H9 (cell line): ENCODE data around the gene MCM3. TPM values are rescaled to one million over a fixed set of nuclear protein-coding genes. Genes with fewer than 3 reads are reported as not detected.

Experiments used
- DNase-seq: peaks from one replicate; pipeline ENCODE4 v3.0.0-alpha.2; 2017
- H2AFZ ChIP-seq: one replicate; pipeline ENCODE4 v1.6.1; 2013; ENCODE audit warnings: mild to moderate bottlenecking, low read length, control low read depth, moderate library complexity
- H2AK5ac ChIP-seq: 2 replicates; pipeline ENCODE4 v1.6.1; 2013; ENCODE audit warnings: low read length, control low read depth, mixed read lengths; ENCODE audit not compliant: insufficient read length
- H2BK120ac ChIP-seq: one replicate; pipeline ENCODE4 v1.6.1; 2013; ENCODE audit warnings: low read depth, mild to moderate bottlenecking, low read length, control low read depth, inconsistent platforms; ENCODE audit not compliant: poor library complexity, severe bottlenecking
- H2BK12ac ChIP-seq: 2 replicates; pipeline ENCODE4 v1.6.1; 2013; ENCODE audit warnings: low read length, control low read depth, mixed read lengths, low read depth; ENCODE audit not compliant: insufficient read length
- H2BK15ac ChIP-seq: 2 replicates; pipeline ENCODE4 v1.6.1; 2013; ENCODE audit warnings: low read depth, low read length, control low read depth
- H2BK20ac ChIP-seq: one replicate; pipeline ENCODE4 v1.6.1; 2013; ENCODE audit warnings: low read depth, mild to moderate bottlenecking, low read length, control low read depth, inconsistent platforms; ENCODE audit not compliant: poor library complexity, severe bottlenecking
- H2BK5ac ChIP-seq: 2 replicates; pipeline ENCODE4 v1.6.1; 2013; ENCODE audit warnings: low read length, control low read depth, mixed read lengths; ENCODE audit not compliant: insufficient read length
- H3K14ac ChIP-seq: 2 replicates; pipeline ENCODE4 v1.6.1; 2013; ENCODE audit warnings: low read length, control low read depth; ENCODE audit not compliant: insufficient read depth
- H3K18ac ChIP-seq: 2 replicates; pipeline ENCODE4 v1.6.1; 2013; ENCODE audit warnings: low read depth, mild to moderate bottlenecking, mixed read lengths, low read length, control low read depth; ENCODE audit not compliant: insufficient read length
- H3K23ac ChIP-seq: 2 replicates; pipeline ENCODE4 v1.6.1; 2013; ENCODE audit warnings: low read length, control low read depth, mixed read lengths, low read depth; ENCODE audit not compliant: insufficient read length
- H3K23me2 ChIP-seq: 2 replicates; pipeline ENCODE4 v1.6.1; 2013; ENCODE audit warnings: low read depth, mild to moderate bottlenecking, mixed read lengths, low read length, control low read depth; ENCODE audit not compliant: insufficient read length, poor library complexity, severe bottlenecking
- H3K27ac ChIP-seq: 2 replicates; pipeline ENCODE4 v1.5.1; 2013; ENCODE audit warnings: low read length, control low read depth, mixed read lengths, low read depth; ENCODE audit not compliant: insufficient read length
- H3K27me3 ChIP-seq: 2 replicates; pipeline ENCODE4 v1.6.1; 2013; ENCODE audit warnings: low read length, control low read depth, inconsistent platforms; ENCODE audit not compliant: insufficient read depth
- H3K4ac ChIP-seq: 2 replicates; pipeline ENCODE4 v1.6.1; 2013; ENCODE audit warnings: low read depth, mild to moderate bottlenecking, control low read depth, inconsistent platforms, low read length, moderate library complexity
- H3K4me1 ChIP-seq: 2 replicates; pipeline ENCODE4 v1.6.1; 2013; ENCODE audit warnings: low read length, control low read depth, inconsistent platforms; ENCODE audit not compliant: insufficient read depth
- H3K4me2 ChIP-seq: 2 replicates; pipeline ENCODE4 v1.6.1; 2013; ENCODE audit warnings: low read length, control low read depth, mixed read lengths; ENCODE audit not compliant: insufficient read length, insufficient read depth
- H3K56ac ChIP-seq: 2 replicates; pipeline ENCODE4 v1.6.1; 2013; ENCODE audit warnings: low read depth, mild to moderate bottlenecking, mixed read lengths, low read length, control low read depth; ENCODE audit not compliant: insufficient read length
- H3K79me1 ChIP-seq: 2 replicates; pipeline ENCODE4 v1.6.1; 2013; ENCODE audit warnings: low read depth, mild to moderate bottlenecking, moderate library complexity, low read length, control low read depth, inconsistent platforms; ENCODE audit not compliant: insufficient read depth, poor library complexity, severe bottlenecking
- H3K79me2 ChIP-seq: 2 replicates; pipeline ENCODE4 v1.6.1; 2013; ENCODE audit warnings: low read length, control low read depth, inconsistent platforms; ENCODE audit not compliant: insufficient read depth
- H3K9ac ChIP-seq: 2 replicates; pipeline ENCODE4 v1.6.1; 2013; ENCODE audit warnings: low read length, control low read depth, mixed read lengths; ENCODE audit not compliant: insufficient read length; ENCODE audit errors: extremely low read depth
- H3K9me3 ChIP-seq: one replicate; pipeline ENCODE4 v1.6.1; 2013; ENCODE audit warnings: low read depth, low read length, inconsistent platforms; ENCODE audit not compliant: control insufficient read depth
- H3T11ph ChIP-seq: one replicate; pipeline ENCODE4 v1.6.1; 2013; ENCODE audit warnings: mild to moderate bottlenecking, low read length, control low read depth, inconsistent platforms
- H4K20me1 ChIP-seq: one replicate; pipeline ENCODE4 v1.6.1; 2013; ENCODE audit not compliant: control insufficient read depth, insufficient read length, insufficient read depth
- H4K5ac ChIP-seq: 2 replicates; pipeline ENCODE4 v1.6.1; 2013; ENCODE audit warnings: low read depth, mild to moderate bottlenecking, mixed read lengths, low read length, control low read depth; ENCODE audit not compliant: insufficient read length
- H4K8ac ChIP-seq: replicated peaks from 2 replicates; pipeline ENCODE4 v1.6.1; 2013; ENCODE audit warnings: low read length, control low read depth, mixed read lengths, low read depth; ENCODE audit not compliant: insufficient read length
- H4K91ac ChIP-seq: 2 replicates; pipeline ENCODE4 v1.6.1; 2013; ENCODE audit warnings: low read depth, mild to moderate bottlenecking, moderate library complexity, mixed read lengths, low read length, control low read depth; ENCODE audit not compliant: insufficient read length
- H3K27ac Mint-ChIP-seq, 3 experiments: 2 replicates in 2 of 3; 3 replicates in 1 of 3; pipeline ENCODE4 v1.8.0; 2020 to 2021; ENCODE audit warnings: mixed read lengths in 3 of 3, mild to moderate bottlenecking in 1 of 3, moderate library complexity in 1 of 3
- H3K27me3 Mint-ChIP-seq: 2 replicates; pipeline ENCODE4 v1.8.0; 2021; ENCODE audit warnings: low read depth, mild to moderate bottlenecking, moderate library complexity, mixed read lengths
- H3K36me3 Mint-ChIP-seq, 3 experiments: 2 replicates in 2 of 3; 3 replicates in 1 of 3; pipeline ENCODE4 v1.8.0; 2020 to 2021; ENCODE audit warnings: low read depth in 3 of 3, mixed read lengths in 3 of 3; ENCODE audit not compliant: insufficient read depth in 1 of 3
- H3K4me1 Mint-ChIP-seq, 2 experiments: 2 replicates each; pipeline ENCODE4 v1.8.0; 2020; ENCODE audit warnings: mixed read lengths in 2 of 2
- H3K4me3 Mint-ChIP-seq, 2 experiments: 2 replicates in 1 of 2; 3 replicates in 1 of 2; pipeline ENCODE4 v1.8.0; 2020 to 2021; ENCODE audit warnings: mild to moderate bottlenecking in 2 of 2, mixed read lengths in 2 of 2, moderate library complexity in 1 of 2
- H3K9me3 Mint-ChIP-seq, 2 experiments: 2 replicates in 1 of 2; 3 replicates in 1 of 2; pipeline ENCODE4 v1.8.0; 2020; ENCODE audit warnings: mild to moderate bottlenecking in 2 of 2, mixed read lengths in 2 of 2, moderate library complexity in 1 of 2
- WGBS: extraction: QIAGEN DNeasy Blood & Tissue Kit; methylation state at CpG from one replicate; pipeline ENCODE4 v1.1.7; 2013; ENCODE audit warnings: missing lambda C conversion rate, low lambda C conversion rate, mixed read lengths; ENCODE audit not compliant: insufficient read length; ENCODE audit errors: extremely low coverage; 5-methylcytosine and 5-hydroxymethylcytosine counted together
- total RNA-seq: library from RNA; stranded (reverse); gene quantifications from 2 replicates; pipeline ENCODE4 v1.2.1, GENCODE V29; 2021
- TF ChIP-seq, protein P1 (sequence below): fragments of 200-600 bp; sonication (generic); conservative IDR thresholded peaks from 3 replicates; pipeline ENCODE4 v1.8.0; 2021; ENCODE audit warnings: antibody characterized with exemption, mild to moderate bottlenecking

MCM3 gene
- total RNA-seq, 1 experiment from 2014 or later: 252 TPM

DNA sequence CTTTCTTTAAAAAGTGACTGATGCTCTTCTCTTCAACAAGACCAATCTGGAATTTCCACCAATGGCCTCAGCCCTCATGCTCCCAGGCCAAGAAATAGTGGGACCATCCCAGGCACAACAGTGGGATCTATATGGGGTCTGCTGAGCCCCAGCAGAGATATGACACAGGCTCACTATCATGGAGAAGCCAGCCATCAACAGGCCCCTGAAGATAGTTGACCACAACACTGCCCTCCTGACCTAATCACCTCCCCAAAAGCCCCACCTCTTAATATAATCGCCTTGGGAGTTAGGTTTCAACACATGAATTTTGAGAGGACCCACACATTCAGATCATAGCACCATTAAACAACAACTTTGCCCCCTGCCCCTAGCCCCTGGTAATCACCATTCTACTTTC lies 16.8 kb upstream of the MCM3 start:
- Histone ChIP-seq H3K9me3 (no peaks in the 10 kb centered on the region), H2BK5ac (no peak overlapping the region), H3K23ac (no peak overlapping the region), H2AK5ac (no peak overlapping the region), H4K8ac (no peak overlapping the region), H3K27ac (no peak overlapping the region), H3K79me2 (no peaks in the 10 kb centered on the region), H3K27me3 (no peaks in the 10 kb centered on the region), H2BK20ac (no peak overlapping the region), H4K20me1 (no peaks in the 10 kb centered on the region), H3K79me1 (no peaks in the 10 kb centered on the region), H2BK120ac (no peak overlapping the region), H2AFZ (no peak overlapping the region), H2BK15ac (no peak overlapping the region), H3K9ac (no peak overlapping the region), H3T11ph (no peak overlapping the region), H3K18ac (no peak overlapping the region), H4K91ac (no peak overlapping the region), H3K14ac (no peak overlapping the region), H3K23me2 (no peaks in the 10 kb centered on the region), H3K4me1 (no peaks in the 10 kb centered on the region), H3K56ac (no peak overlapping the region), H2BK12ac (no peak overlapping the region), H3K4ac (no peak overlapping the region), H3K4me2 (no peak overlapping the region), H4K5ac (no peak overlapping the region)
- H3K4me3 Mint-ChIP-seq: no peak overlapping the region
- TF ChIP-seq, protein P1, sequence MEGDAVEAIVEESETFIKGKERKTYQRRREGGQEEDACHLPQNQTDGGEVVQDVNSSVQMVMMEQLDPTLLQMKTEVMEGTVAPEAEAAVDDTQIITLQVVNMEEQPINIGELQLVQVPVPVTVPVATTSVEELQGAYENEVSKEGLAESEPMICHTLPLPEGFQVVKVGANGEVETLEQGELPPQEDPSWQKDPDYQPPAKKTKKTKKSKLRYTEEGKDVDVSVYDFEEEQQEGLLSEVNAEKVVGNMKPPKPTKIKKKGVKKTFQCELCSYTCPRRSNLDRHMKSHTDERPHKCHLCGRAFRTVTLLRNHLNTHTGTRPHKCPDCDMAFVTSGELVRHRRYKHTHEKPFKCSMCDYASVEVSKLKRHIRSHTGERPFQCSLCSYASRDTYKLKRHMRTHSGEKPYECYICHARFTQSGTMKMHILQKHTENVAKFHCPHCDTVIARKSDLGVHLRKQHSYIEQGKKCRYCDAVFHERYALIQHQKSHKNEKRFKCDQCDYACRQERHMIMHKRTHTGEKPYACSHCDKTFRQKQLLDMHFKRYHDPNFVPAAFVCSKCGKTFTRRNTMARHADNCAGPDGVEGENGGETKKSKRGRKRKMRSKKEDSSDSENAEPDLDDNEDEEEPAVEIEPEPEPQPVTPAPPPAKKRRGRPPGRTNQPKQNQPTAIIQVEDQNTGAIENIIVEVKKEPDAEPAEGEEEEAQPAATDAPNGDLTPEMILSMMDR: no peak
- H3K27me3 Mint-ChIP-seq: peaks cover 2% of the 10 kb centered on the region; the same call in 1 of the 2 replicates
- WGBS: no CpG with 5 or more reads among the region's 1 CpG
- H3K4me1 Mint-ChIP-seq: peaks cover 2 to 3% of the 10 kb centered on the region in 2 experiments; a peak in 1 of 4 replicates
- no peak for DNase-seq
- H3K27ac Mint-ChIP-seq: no peak overlapping the region; a peak in 1 of 7 replicates
- H3K36me3 Mint-ChIP-seq: peaks cover 0 to 6% (median 0%) of the 10 kb centered on the region in 3 experiments; a peak in 2 of 7 replicates
- H3K9me3 Mint-ChIP-seq: peaks cover 11 to 12% of the 10 kb centered on the region in 2 experiments
